ENCODE results near the gene PLEKHM3.

GRCh38 chr2:208046686-208047085 lies 21.4 kb upstream of the PLEKHM3 start:
- TF ChIP-seq EZH2phosphoT487 (IDR thresholded peaks at IDR 0.05; ENCODE audit: insufficient read depth, low read depth) (no peak), EZH2 (IDR thresholded peaks at IDR 0.05; ENCODE audit: insufficient read depth, poor library complexity, severe bottlenecking) (no peak)
